Neural cell (in vitro differentiated cells): ENCODE measurements around the gene NHERF2. TPM values are rescaled to one million over a fixed set of nuclear protein-coding genes. Genes with fewer than 3 reads are reported as not detected.

Experiments used
- H2AFZ ChIP-seq: fragments of 200-600, 300-800 bp; sonication (generic), shearing (Covaris generic); 2 replicates; pipeline ENCODE4 v1.6.0; 2014; ENCODE audit warnings: low read depth, mild to moderate bottlenecking, antibody characterized with exemption, low read length, moderate library complexity
- H3F3A ChIP-seq: fragments of 200-600 bp; shearing (Covaris generic); 2 replicates; pipeline ENCODE4 v1.6.1; 2016; ENCODE audit warnings: mild to moderate bottlenecking, moderate library complexity, mixed read lengths, antibody characterized with exemption, low read length; ENCODE audit not compliant: insufficient read depth, poor library complexity, severe bottlenecking
- H3K27ac ChIP-seq: fragments of 200-600, 300-800 bp; sonication (generic), shearing (Covaris generic); 2 replicates; pipeline ENCODE4 v1.5.1; 2014; ENCODE audit warnings: mild to moderate bottlenecking, low read length, moderate library complexity
- H3K27me3 ChIP-seq: fragments of 300-800, 200-600 bp; sonication (generic), shearing (Covaris generic); 2 replicates; pipeline ENCODE4 v1.6.0; 2014; ENCODE audit warnings: mild to moderate bottlenecking, low read depth, low read length, moderate library complexity; ENCODE audit not compliant: insufficient read depth
- H3K36me3 ChIP-seq: fragments of 300-800, 200-600 bp; sonication (generic), shearing (Covaris generic); 2 replicates; pipeline ENCODE4 v1.5.1; 2014; ENCODE audit warnings: mild to moderate bottlenecking, antibody characterized with exemption, low read length, moderate library complexity; ENCODE audit not compliant: insufficient read depth
- H3K4me2 ChIP-seq: fragments of 300-800, 200-600 bp; sonication (generic), shearing (Covaris generic); 2 replicates; pipeline ENCODE4 v1.6.0; 2014; ENCODE audit warnings: mild to moderate bottlenecking, low read length
- H3K4me3 ChIP-seq: fragments of 300-800, 200-600 bp; sonication (generic), shearing (Covaris generic); 2 replicates; pipeline ENCODE4 v1.5.1; 2014; ENCODE audit warnings: mild to moderate bottlenecking, low read length, moderate library complexity
- H3K79me2 ChIP-seq: fragments of 200-600 bp; shearing (Covaris generic); replicated peaks from 2 replicates; pipeline ENCODE4 v1.6.0; 2014; ENCODE audit warnings: mild to moderate bottlenecking, low read length, moderate library complexity; ENCODE audit not compliant: insufficient read depth
- H3K9ac ChIP-seq: fragments of 300-800, 200-600 bp; sonication (generic), shearing (Covaris generic); 2 replicates; pipeline ENCODE4 v1.6.1; 2016; ENCODE audit warnings: mild to moderate bottlenecking, low read length, mixed read lengths
- H3K9me2 ChIP-seq: fragments of 200-600 bp; shearing (Covaris generic); 2 replicates; pipeline ENCODE4 v1.6.1; 2016; ENCODE audit warnings: mild to moderate bottlenecking, low read length, mixed read lengths; ENCODE audit not compliant: insufficient read depth
- H3K9me3 ChIP-seq: fragments of 200-600, 300-800 bp; sonication (generic), shearing (Covaris generic); 2 replicates; pipeline ENCODE4 v1.6.1; 2016; ENCODE audit warnings: mild to moderate bottlenecking, mixed run types, low read length, moderate library complexity, mixed read lengths
- H4K20me1 ChIP-seq: fragments of 200-600 bp; shearing (Covaris generic); 2 replicates; pipeline ENCODE4 v1.6.1; 2016; ENCODE audit warnings: mild to moderate bottlenecking, mixed run types; ENCODE audit not compliant: insufficient read depth
- CTCF ChIP-seq: fragments of 450-650 bp; IDR thresholded peaks from 2 replicates; pipeline ENCODE4 v1.5.1; 2014; ENCODE audit warnings: antibody characterized with exemption, mild to moderate bottlenecking, moderate library complexity; ENCODE audit not compliant: poor library complexity, severe bottlenecking
- EP300 ChIP-seq: fragments of 450-650 bp; conservative IDR thresholded peaks from 2 replicates; pipeline ENCODE4 v1.6.1; 2014; ENCODE audit warnings: antibody characterized with exemption, mild to moderate bottlenecking, moderate library complexity; ENCODE audit not compliant: poor library complexity, severe bottlenecking
- EZH2 ChIP-seq: fragments of 200-600, 300-800 bp; shearing (Covaris generic), sonication (generic); IDR thresholded peaks from 2 replicates; pipeline ENCODE4 v1.6.1; 2014; ENCODE audit warnings: antibody characterized with exemption, low read length, borderline replicate concordance, mild to moderate bottlenecking; ENCODE audit not compliant: insufficient read depth, poor library complexity, severe bottlenecking
- MXI1 ChIP-seq: fragments of 450-650 bp; conservative IDR thresholded peaks from 2 replicates; pipeline ENCODE4 v1.6.1; 2014; ENCODE audit warnings: antibody characterized with exemption, mild to moderate bottlenecking; ENCODE audit not compliant: poor library complexity, severe bottlenecking
- POLR2AphosphoS5 ChIP-seq: IDR thresholded peaks from 2 replicates; pipeline ENCODE4 v1.6.1; 2012
- RAD21 ChIP-seq: fragments of 450-650 bp; conservative IDR thresholded peaks from 2 replicates; pipeline ENCODE4 v1.6.1; 2014; ENCODE audit warnings: antibody characterized with exemption, mild to moderate bottlenecking, moderate library complexity
- REST ChIP-seq: IDR thresholded peaks from 2 replicates; pipeline ENCODE4 v1.6.1; 2012; ENCODE audit warnings: borderline replicate concordance
- SMC3 ChIP-seq: fragments of 450-650 bp; conservative IDR thresholded peaks from 2 replicates; pipeline ENCODE4 v1.6.1; 2014; ENCODE audit warnings: antibody characterized with exemption, mild to moderate bottlenecking, moderate library complexity; ENCODE audit not compliant: poor library complexity
- TAF1 ChIP-seq: IDR thresholded peaks from 2 replicates; pipeline ENCODE4 v1.6.1; 2012; ENCODE audit warnings: low read depth
- polyA plus RNA-seq: library from polyadenylated mRNA; depleted of rRNA; stranded (reverse); fragments of >200 nt; gene quantifications from 2 replicates; pipeline ENCODE4 v1.2.3, GENCODE V29; 2014

NHERF2 gene
- polyA plus RNA-seq, 1 donor from 2014 or later: 3.4 TPM

GRCh38 chr16:2086812-2087747, 60.4 kb downstream of the NHERF2 start:
- Histone ChIP-seq H3F3A (no peaks in the 10 kb centered on the region), H3K36me3 (no peaks in the 10 kb centered on the region), H3K9me2 (no peaks in the 10 kb centered on the region), H3K79me2 (no peaks in the 10 kb centered on the region), H3K4me3 (no peak overlapping the region), H3K9me3 (no peaks in the 10 kb centered on the region), H2AFZ (no peak overlapping the region), H4K20me1 (no peaks in the 10 kb centered on the region), H3K27ac (no peak overlapping the region), H3K27me3 (no peaks in the 10 kb centered on the region), H3K4me2 (no peak overlapping the region), H3K9ac (no peak overlapping the region)
- TF ChIP-seq EP300 (no peak), RAD21 (no peak), CTCF (no peak), REST (no peak), SMC3 (no peak), TAF1 (no peak), EZH2 (no peak), MXI1 (no peak), POLR2AphosphoS5 (no peak)

GRCh38 chr16:2087748-2088631, 61.3 kb downstream of the NHERF2 start:
- Histone ChIP-seq H3K79me2 (no peaks in the 10 kb centered on the region), H3K9me2 (no peaks in the 10 kb centered on the region), H3K9ac (no peak overlapping the region), H3K4me2 (no peak overlapping the region), H3K9me3 (no peaks in the 10 kb centered on the region), H3K27me3 (no peaks in the 10 kb centered on the region), H3K36me3 (no peaks in the 10 kb centered on the region), H3K4me3 (no peak overlapping the region), H4K20me1 (no peaks in the 10 kb centered on the region), H3K27ac (no peak overlapping the region), H3F3A (no peaks in the 10 kb centered on the region), H2AFZ (no peak overlapping the region)
- TF ChIP-seq RAD21 (no peak), MXI1 (no peak), SMC3 (no peak), EP300 (no peak), EZH2 (no peak), CTCF (no peak), TAF1 (no peak), POLR2AphosphoS5 (no peak), REST (no peak)
